ENCODE data around the gene WWP2.

Gene WWP2

DNA sequence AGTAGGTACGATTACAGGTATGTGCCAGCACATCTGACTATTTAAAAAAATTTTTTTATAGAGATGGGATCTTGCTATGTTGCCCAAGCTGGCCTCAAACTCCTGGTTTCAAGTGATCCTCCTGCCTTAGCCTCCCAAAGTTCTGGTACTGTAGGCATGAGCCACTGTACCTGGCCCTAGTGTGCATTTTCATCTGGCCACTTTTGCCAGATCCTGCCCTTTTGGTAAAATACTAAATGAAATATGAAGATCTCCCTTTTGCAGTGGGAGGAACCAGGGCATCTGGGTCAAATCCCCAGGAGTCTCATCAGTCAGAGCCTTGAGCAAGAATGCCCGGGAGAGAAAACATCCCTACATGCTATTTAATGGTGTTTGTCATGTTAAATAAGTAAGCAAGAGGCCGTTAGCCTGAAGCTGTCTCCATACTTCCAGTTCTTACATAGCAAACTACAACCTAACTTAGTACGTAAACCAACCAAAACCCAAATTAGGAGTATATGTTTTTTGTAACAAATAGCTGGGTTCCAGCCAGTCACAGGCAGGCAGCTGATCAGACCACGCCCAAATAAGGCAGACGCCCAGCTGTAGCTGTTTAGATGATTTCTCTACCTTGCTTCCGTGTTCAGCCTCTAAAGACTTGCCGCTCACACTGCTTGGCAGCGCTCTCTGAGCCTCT, 142.5 kb downstream of the WWP2 start:
- TF ChIP-seq, protein P1, sequence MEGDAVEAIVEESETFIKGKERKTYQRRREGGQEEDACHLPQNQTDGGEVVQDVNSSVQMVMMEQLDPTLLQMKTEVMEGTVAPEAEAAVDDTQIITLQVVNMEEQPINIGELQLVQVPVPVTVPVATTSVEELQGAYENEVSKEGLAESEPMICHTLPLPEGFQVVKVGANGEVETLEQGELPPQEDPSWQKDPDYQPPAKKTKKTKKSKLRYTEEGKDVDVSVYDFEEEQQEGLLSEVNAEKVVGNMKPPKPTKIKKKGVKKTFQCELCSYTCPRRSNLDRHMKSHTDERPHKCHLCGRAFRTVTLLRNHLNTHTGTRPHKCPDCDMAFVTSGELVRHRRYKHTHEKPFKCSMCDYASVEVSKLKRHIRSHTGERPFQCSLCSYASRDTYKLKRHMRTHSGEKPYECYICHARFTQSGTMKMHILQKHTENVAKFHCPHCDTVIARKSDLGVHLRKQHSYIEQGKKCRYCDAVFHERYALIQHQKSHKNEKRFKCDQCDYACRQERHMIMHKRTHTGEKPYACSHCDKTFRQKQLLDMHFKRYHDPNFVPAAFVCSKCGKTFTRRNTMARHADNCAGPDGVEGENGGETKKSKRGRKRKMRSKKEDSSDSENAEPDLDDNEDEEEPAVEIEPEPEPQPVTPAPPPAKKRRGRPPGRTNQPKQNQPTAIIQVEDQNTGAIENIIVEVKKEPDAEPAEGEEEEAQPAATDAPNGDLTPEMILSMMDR (IDR thresholded peaks at IDR 0.05; ENCODE audit: insufficient read depth, low read depth, low read length, missing control alignments) = no peak
- DNase-seq (ENCODE audit: low read depth) = no peak
- H3K4me3 ChIP-seq (ENCODE audit: low read length) = no peak overlapping the region

DNA sequence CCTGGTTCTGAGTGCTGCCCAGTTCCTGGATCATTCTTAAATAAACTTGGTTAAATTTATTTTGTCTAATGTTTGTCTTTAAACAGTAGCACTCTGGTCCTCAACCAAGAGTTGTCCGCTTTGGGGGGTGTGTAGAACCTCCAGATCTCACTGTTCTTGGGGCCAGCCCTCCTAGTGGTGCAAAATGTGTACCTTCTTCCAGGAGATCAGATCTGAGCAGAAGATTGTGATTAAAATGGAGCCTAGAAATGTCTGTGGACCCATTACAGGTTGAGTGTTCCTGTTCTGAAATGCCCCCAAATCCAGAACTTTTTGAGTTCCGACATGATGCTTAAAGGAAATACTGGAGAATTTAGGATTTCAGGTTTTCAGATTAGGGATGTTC, 143.0 kb downstream of the WWP2 start:
- no peak overlapping the region for H3K4me3 ChIP-seq (ENCODE audit: low read length)
- TF ChIP-seq, protein P1 (IDR thresholded peaks at IDR 0.05; ENCODE audit: insufficient read depth, low read depth, low read length, missing control alignments) = no peak
- no peak for DNase-seq (ENCODE audit: low read depth)

DNA sequence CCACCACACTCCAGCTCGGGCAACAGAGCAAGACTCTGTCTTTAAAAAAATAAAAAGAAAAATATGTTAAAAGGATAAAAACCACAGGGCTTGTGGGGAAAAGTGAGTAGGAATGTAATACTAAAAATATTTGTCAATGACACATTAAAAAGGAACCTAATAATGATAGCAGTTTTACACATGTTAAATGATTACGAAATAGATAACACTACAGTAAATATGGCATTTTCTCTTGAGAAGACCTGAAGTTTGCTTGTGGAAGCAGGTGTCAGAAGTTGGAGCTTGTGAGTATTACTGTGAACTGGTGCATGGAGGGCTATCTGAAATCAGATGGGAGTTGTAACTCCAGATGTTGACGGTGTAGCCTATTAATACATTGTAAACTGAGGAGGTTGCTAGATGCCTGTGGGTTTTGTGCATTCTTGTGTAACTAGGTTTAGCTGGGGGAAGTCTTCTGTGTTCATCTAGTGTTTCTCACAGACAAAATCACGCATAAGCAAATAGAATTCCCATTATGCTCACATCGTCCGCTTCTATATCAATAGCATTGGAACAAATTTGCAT, 144.8 kb downstream of the WWP2 start:
- DNase-seq (ENCODE audit: low read depth) = no peak
- no peak overlapping the region for H3K4me3 ChIP-seq (ENCODE audit: low read length)
- TF ChIP-seq, protein P1 (IDR thresholded peaks at IDR 0.05; ENCODE audit: insufficient read depth, low read depth, low read length, missing control alignments) = no peak

DNA sequence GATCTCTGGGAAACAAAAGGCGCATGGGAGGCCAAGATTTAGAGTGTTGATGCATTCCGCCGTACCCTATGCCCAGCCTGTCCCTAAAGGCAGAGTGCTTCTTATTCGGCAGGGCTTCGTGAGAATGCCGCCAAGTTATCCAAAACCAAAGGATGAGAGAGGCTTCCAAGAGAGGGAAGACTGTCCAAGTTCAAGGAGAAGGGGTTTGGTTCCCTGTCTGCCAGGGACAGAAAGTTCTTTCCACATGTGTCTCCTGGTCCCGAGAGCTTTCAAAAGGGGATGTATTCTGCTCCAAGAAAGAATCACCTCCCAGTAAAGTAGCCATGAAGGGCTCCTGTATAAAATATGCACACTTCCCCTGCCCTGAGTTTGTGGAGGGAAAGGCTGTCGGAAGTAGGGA, 146.9 kb downstream of the WWP2 start:
- TF ChIP-seq, protein P1 (IDR thresholded peaks at IDR 0.05; ENCODE audit: insufficient read depth, low read depth, low read length, missing control alignments) = no peak
- no peak for DNase-seq (ENCODE audit: low read depth)
- no peak overlapping the region for H3K4me3 ChIP-seq (ENCODE audit: low read length)

DNA sequence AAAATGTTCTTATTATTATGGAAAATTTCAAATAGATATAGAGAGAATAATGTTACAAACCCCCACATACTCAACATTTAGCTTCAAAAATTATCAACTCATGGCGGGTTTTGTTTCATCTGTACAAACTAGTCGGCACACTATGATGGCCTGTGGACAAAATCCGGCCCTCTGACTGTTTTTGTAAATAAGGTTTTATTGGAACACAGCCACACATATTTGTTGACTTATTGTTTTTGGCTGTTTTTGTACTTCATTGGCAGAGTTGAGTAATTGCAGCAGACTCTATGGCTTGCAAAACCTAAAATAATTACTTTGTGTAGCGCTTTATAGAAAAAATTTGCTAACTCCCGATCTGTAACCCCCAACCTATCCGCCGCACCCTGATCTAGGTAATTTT, 147.6 kb downstream of the WWP2 start:
- H3K4me3 ChIP-seq (ENCODE audit: low read length) = no peak overlapping the region
- no peak for DNase-seq (ENCODE audit: low read depth)
- TF ChIP-seq, protein P1 (IDR thresholded peaks at IDR 0.05; ENCODE audit: insufficient read depth, low read depth, low read length, missing control alignments) = no peak

DNA sequence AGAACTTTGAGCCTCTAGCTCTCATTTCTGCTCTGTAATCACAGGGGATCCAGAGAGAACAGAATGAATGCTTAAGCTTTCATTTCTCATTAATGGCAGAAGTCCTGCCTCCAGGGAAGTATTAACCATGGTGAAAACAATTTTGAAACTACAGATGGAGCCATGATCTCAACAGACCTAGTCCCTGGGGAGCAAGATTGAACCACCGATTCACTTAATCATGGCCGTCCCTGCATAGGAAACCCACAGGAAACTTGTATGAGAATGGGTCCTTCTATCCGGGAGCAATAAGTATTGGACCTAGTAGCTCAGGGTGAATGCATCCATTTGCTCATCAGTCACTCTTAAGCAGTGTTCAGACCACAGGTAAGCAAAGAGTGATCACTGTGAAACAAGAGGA, 148.8 kb downstream of the WWP2 start:
- no peak overlapping the region for H3K4me3 ChIP-seq (ENCODE audit: low read length)
- TF ChIP-seq, protein P1 (IDR thresholded peaks at IDR 0.05; ENCODE audit: insufficient read depth, low read depth, low read length, missing control alignments) = no peak
- no peak for DNase-seq (ENCODE audit: low read depth)

DNA sequence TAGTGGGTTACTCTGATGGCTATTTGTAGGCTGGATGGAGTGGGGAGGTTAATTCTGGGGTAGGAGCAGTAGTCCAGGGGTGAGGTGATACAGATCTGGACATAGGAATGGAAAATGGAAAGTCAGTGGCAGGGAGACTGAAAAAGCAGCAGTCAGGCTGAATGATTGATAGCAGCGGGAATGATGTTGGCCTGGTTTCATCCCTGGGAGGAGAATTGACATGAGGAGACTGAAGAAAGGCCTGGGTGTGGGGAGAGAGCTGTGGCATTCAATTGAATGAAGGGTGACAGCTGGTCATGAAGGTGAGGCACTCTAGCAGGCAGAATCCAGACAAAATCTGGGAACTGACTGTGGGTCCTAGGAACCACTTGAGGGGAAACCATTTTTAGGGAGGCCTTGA, 154.3 kb downstream of the WWP2 start:
- DNase-seq (ENCODE audit: low read depth) = no peak
- no peak overlapping the region for H3K4me3 ChIP-seq (ENCODE audit: low read length)
- TF ChIP-seq, protein P1 (IDR thresholded peaks at IDR 0.05; ENCODE audit: insufficient read depth, low read depth, low read length, missing control alignments) = no peak
